GM19239 (cell line): ENCODE data around the gene CDK6.
"Not testable (repeated sequence)": the region's sequence is repeated elsewhere in the genome, so short reads cannot be mapped to it uniquely, and the experiment has no call there.

ENCODE experiments used
- DNase-seq: peaks from one replicate; pipeline ENCODE4 v3.0.0; 2011; ENCODE audit warnings: low spot score; ENCODE audit not compliant: insufficient read length
- FAIRE-seq: peaks from 2 replicates; lab custom pipeline; 2011; peaks lifted over from hg19 to GRCh38; lab: Jason Lieb, UNC

Gene CDK6

DNA sequence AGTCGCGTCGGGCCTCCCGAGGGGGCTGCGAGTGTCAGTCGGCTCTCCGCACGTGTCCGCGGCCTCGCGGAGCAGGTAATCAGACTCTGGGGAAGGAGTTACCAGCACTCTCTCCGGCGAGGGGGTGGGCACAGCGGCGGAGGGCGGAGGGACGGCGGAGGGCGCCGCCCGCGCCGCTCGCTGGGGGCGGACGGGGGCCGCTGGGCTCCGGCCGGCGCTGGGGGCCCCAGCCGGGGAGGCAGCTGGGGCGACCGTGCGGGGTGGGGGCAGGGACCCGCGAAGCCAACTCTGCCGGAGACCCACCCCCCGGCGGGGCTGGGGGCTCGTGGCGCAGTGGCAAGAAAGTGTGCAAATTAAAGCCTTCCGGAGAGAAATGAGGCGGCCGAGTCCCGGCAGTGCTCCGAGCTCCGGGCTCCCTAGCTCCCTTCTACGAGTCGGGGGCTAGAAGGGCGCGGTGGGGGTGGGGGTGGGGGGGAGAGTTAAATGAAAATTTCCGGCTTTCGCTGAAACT lies at the start of gene CDK6:
Gene CDK6 (minus strand): TSS at position 85 of the 511 bp plus-strand sequence. CDS start 3,250 bp downstream, outside the sequence.
- DNase-seq (no peak), FAIRE-seq (peak; percentile 23)

DNA sequence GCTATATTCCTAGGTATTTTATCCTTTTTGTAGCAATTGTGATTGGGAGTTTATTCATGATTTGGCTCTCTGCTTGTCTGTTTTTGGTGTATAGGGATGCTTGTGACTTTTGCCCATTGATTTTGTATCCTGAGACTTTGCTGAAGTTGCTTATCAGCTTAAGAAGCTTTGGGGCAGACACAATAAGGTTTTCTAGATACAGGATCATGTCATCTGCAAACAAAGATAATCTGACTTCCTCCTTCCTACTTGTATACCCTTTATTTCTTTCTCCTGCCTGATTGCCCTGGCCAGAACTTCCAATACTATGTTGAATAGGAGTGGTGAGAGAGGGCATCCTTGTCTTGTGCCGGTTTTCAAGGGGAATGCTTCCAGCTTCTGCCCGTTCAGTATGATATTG lies 49.7 kb upstream of the CDK6 start:
- not testable (repeated sequence) for DNase-seq, FAIRE-seq

DNA sequence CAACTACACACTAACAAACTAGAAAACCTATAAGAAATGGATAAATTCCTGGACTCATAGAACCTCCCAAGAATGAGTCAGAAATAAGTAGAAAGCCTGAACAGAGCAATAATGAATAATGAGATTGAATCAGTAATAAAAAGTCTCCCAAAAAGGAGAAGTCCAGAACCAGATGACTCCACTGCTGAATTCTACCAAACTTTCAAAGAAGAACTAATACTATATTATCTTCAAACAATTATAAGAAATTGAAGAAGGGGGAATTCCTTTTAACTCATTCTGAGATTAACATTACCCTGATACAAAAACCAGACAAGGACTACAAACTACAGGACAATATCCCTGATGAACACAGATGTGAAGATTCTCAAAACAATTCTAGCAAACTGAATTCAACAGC lies 47.8 kb upstream of the CDK6 start:
- DNase-seq: no peak
- FAIRE-seq: peak; percentile 47

DNA sequence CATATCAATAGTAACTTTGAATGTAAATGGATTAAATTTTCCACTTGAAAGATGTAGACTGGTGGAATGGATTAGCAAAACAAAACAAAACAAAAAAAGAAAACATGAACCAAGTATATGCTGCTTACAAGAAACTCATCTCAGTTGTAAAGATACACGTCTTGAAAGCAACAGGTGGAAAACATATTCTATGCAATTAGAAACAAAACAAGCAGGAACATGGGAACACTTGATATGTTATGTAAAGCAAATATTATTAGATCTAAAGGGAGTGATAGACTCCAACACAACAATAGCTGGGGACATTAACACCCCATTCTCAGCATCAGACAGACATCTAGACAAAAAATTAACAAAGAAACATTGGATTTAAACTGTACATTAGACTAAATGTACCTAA lies 46.4 kb upstream of the CDK6 start:
- DNase-seq (no peak), FAIRE-seq (no peak)

DNA sequence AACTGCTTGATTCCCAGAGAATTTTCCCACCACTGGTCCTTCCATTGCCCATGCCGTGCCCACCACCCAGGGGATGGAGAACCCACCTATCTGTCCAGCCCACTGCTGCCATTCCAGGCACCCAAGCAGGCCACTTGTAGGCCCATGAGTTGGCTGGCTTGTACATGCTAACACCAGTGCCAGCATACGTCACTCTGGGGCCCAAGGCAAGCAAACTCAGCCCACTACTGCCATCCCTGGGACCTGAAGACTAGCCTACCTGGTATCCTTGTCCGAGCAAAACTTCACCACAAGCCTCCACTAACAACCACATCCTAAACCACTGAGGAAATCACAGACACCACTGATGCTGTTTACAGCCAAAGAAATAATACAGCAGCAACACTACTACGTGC lies 44.7 kb upstream of the CDK6 start:
- DNase-seq: no peak
- FAIRE-seq: no peak

DNA sequence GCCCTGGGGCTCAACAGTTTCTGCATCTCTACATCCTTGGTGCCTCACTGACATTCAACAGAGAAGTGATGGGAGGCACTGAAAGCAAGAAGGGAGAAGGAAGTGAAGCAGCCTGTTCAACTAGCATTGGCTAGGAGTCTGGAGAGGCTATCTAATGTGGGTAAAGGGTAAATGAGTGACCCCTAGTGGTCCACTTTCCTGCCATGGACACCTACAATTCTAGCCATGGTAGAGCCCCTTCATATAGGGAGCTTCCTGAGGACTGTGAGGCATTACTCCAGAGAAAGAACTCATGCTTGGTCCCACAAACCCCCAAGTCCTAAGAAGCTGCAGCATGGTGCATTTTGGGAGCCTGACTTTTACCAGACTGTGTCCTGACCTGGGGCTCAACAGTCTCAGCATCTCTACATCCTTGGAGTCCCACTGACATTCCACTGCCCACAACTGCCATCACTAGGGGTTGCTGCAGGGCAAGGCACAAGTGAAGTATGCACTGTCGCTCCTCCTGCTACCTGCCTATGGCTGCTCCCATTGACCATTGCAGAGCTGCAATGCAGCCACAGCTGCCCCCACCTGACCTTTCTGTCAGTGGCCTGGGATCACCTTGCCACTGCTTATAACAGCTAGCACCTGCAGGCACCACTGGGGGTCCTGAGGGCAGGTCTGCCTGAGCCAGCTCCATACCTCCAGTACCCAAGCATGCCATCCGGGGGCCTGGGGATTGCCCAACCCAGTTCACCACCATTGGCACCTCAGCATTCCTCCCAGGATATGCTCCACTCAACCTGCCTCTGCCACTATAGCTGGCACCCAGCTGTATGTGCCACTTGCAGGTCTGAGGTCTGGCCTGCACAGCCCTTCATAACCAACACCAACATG lies 44.1 kb upstream of the CDK6 start:
- DNase-seq (no peak), FAIRE-seq (peak; percentile 68)

DNA sequence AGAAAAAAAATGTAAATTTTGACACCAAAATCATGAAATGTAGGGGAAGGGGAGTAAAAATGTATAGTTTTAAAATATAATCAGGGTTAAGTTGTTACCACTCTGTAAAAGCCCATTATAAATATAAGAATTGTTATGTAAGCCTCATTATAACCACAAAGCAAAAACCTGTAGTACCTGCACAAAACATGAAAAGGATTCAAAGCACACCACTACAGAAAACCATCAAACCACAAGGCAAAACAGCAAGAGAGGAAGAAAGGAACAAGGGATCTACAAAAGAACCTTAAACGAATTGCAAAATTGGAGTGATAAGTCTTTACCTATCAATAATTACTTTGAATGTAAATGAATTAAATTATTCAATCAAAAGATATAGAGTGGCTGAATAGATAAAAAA lies 41.0 kb upstream of the CDK6 start:
- DNase-seq (no peak), FAIRE-seq (no peak)

DNA sequence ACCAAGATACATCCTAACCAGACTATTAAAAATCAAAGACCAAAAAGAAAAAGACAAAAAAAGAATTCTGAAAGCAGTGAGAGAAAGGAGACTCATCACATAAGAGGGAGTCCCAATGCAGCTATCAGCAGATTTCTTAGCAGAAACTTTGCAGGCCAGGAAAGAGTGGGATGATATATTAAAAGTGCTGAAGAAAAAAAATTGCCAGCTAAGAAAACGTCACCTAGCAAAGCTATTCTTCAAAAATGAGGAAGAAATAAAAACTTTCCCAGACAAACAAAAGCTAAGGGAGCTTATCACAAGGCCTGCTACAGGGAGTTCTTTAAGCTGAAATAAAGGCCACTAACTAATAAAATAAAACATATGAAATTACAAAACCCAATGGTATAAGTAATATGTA lies 40.5 kb upstream of the CDK6 start:
- DNase-seq (no peak), FAIRE-seq (no peak)

DNA sequence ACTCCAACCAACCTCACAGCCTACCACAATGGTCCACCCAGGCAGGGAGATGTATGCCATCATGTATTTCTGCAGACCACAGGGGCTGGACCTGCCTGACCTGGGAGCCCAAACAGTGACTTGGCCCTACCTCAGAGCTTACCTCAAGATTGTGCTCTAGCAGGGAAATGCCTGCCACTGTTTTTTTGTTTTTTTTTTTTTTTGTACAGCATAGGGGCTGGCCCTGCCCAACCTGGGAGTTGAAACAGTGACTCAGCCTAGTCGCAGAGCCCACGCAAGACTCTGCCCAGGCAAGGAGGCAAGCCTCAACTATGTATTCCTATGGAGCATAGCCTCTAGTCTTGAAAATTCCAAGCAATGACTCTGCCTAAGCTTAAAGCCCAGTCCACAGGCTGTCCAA lies 39.3 kb upstream of the CDK6 start:
- FAIRE-seq (no peak), DNase-seq (no peak)

DNA sequence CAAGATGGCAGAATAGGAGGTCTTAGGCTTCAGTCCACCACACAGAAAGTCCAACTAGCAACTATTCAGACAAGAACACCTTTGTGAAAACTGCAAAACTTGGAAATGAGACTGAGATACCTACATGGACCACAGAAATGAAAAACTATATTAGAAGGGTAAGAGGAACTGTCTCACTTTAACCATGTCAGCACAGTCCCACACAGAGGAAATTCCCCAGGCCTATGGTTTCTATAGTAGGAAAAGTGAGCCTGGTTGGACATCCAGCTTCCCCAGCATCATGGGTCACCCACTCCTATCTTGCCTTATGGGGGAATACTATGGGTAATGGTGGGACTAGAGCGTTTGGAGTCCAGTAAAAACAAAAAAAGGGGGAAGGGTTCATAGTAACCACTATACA lies 38.8 kb upstream of the CDK6 start:
- DNase-seq (no peak), FAIRE-seq (no peak)

DNA sequence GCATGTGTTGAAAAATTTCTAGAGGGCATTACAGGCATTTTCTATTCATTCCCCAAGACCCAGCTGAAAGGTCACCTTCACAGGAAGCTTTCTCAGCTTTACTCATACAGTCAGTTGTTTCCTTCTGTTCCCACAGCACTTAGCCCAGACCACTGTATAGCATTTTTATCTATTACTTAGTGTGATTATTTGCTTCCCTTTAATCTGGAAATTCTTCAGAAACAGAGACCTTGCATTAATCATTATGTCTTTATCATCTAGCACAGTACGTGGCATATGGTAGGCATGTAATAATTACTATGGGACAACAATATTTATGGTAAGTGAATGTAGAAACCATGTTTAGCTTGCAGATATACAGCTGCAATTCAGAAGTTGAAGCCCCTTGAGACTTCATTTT lies 38.2 kb upstream of the CDK6 start:
- FAIRE-seq (no peak), DNase-seq (no peak)

DNA sequence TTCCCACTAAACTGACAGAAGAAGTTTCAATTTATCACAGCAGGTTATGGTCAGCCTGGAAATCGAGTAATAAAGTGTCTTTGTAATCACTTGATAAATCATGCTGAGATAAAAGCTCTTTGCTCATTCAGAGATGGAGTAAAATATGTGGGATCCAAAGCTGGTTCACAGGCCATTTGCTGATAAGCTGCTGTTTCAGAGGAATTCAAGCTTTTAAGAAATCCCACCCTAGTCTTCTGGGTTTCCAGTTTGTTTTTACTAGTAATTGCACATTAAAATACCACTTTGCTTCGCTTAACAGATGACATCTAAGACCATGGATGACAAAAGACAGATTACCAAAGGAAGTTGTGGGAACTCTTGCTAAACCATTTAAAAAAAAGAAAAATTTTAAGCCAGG lies 37.4 kb upstream of the CDK6 start:
- no peak for FAIRE-seq
- DNase-seq: no peak

DNA sequence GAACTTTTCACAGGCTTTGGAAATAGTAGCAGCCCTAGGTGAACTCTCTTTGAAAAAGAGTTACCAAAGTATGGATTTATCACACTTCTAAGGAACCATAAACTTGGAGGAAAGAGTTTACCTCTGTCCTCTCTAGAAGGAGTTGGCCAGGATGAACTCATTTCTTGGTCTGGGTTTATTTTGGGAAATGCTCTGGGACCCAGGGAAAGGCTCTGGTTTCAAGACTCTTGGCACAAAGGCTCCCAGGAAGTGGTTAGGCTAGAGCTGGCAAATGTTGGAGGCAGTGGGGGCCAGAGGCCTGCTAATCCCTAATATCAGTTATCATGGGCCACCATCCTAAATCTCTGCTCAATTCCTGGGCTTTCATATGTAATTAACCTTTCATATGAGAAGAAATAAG lies 36.3 kb upstream of the CDK6 start:
- no peak for DNase-seq
- no peak for FAIRE-seq

DNA sequence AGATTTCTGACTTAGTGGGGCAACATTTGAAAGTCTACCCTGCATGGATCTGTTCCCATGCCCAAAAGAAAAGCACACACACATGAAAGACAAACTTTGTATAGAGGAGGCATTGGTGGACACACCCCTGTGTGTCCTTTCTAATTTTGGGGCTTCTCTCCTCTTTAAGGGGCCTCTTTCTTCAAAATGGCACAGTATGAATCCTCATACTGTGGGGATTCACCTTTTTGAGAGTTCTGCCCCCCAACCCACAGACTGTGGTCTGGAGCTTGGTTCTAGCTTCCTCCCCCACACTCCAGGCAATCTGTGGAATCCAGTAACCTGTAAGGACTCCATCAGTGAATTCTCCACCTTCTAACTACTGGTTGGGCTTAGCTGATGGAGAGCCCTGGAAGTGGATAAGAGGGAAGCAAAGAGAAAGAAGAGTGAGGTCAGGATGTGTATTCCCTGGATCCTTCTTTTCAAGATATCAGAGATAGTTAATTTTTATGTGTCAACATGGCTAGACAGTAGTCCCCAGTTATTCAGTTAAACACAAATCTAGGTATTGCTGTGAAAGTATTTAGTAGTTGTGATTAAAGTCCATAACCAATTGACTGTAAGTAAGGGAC lies 32.4 kb upstream of the CDK6 start:
- DNase-seq (no peak), FAIRE-seq (no peak)

DNA sequence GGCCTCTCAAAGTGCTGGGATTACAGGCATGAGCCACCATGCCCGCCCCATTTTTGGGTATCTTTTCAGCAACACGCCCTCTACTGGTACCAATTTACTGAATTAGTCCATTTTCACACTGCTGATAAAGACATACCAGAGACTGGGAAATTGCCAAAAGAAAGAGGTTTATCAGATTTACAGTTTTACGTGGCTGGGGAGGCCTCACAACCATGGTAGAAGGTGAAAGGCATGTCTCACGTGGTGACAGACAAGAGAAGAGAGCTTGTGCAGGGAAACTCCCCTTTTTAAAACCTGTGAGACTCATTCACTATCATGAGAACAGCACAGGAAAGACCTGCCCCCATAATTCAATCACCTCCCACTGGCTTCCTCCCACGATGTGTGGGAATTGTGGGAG lies 27.8 kb upstream of the CDK6 start:
- FAIRE-seq, DNase-seq: not testable (repeated sequence)

DNA sequence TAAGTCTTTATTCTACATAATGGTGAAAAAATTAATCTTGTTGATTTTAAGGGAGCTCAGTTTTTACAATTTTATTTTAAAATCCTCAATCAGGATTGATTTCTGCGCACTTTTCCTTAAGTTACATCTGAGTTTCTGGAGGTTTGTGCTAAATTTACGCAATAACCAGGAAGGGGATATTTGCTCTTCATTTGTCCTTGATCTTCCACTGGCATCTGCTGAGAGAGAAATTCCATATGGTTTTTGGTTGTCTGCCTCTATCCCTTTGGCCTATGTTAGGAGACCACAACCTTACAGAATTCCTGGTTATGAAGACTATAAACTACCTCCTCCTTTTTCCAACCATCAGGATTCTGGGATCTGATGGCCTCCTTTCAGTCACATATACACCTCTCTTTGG lies 20.1 kb upstream of the CDK6 start:
- FAIRE-seq: no peak
- DNase-seq: no peak

DNA sequence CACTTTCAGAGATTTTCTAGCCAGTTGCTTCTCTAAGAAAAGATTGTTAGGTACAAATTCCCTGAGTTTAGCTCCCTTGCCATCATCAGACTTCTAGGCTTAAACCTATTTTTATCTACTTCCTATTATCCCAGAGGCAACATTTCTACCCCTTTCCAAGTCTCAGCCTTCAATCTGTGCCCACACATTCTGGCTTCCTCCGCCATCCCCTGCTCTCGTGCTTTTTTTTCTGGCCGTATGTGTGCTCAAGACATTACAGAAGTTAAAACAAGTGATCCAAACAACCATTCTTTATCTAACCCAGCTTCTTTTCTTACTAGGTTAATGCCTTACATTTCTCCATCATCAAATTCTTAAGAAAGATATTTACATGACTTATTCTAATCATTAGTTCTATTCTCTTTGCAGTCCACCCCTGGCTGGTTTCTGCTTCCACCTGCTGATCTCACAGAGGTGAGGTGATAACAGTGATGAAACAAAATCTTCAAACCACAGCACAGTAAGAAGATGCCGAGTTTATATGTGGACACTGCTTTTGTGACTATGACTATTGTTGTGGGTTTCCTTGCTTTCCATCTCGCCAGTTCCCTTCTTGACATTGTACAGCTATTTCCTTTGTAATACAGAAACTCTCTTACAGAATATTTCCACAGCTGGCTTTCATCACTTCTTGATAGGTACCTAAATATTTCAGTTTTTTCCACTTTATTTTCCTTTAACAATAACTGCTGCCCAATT lies 18.3 kb upstream of the CDK6 start:
- FAIRE-seq: peak; percentile 35
- DNase-seq: no peak

DNA sequence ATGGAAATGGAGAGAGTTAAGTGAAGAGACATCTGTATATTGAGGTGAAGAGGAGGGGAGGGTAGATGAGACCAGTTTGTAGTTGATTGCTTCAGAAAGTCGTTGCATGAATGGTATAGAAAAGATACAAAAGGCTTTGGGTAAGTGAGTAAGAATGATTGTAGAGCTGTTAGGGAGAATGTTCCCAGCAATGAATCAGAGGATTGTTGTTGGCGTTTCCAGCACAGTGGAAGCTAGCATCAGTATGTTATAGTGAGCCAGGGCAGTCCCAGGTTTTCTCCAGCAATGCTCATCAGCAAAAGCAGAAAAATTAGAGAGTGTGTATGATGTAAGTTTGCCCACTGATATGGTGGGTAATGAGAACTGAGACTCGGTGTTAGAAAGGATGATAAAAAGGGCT lies 15.4 kb upstream of the CDK6 start:
- peak; percentile 4 for FAIRE-seq
- DNase-seq: no peak

DNA sequence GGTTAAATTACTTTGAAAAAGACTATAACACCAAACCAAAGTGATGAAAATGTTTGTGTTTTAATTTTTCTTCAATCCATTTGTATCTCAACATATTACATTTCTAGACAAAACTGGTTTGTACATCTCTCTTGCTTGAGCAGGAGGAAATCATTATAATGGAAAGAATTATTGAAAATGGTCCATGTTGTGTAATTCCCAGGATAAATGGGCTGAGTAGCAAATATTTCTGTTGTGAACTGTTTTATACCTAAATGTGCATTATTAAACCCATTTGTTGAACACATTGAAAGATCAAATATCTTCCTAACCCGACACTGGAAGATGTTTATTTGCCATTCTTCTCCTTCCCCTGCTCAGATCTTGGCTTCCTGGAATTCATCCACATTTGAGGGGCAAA lies 14.1 kb upstream of the CDK6 start:
- no peak for FAIRE-seq
- no peak for DNase-seq

DNA sequence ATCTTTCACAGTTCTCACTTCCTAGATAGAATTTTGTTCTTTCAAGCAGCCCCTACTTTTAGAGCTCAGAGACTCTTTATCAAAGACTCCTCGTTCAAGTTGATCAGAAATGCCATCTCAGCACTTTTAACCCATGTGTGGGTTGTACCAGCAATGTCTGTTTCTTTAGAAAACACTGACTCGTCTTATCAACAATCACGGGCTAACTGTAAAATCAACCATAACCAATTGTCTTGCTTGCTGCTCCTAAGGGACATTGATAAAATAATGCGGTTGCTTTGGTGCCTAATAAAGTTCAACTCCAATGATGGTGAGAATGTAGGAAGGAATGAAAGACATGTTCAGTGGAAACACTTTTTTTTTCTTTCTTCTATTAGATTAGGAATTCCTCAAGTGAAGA lies 12.9 kb upstream of the CDK6 start:
- no peak for FAIRE-seq
- no peak for DNase-seq

DNA sequence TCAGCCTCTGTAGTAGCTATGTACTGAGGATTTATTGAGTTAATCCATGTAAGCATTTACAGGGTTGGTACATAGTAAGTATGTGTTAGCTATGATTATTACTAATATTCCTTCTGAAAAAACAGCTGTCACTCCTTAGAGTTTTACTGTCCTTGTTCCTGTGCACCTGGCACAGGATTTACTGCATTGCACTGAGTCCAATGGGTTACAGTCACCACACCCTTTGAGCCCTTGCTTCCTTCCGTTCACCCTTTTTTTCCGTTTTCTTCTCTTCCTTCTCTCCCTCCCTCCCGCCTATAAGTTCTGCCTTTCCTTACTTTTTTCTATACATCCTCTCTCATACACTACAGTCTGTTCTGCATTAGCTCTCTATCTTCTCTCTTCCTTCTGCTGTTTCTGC lies 12.5 kb upstream of the CDK6 start:
- DNase-seq (no peak), FAIRE-seq (no peak)
